SK-N-SH treated with all-trans-retinoic acid at 6 μM for 48 hours (cell line): ENCODE data around the gene H3-3A.

Experiments
- PPARA ChIP-seq: fragments of 250-450 bp; sonication (Bioruptor Pico); IDR thresholded peaks from 2 replicates; pipeline ENCODE4 v1.5.0; 2020; ENCODE audit warnings: mild to moderate bottlenecking, borderline replicate concordance
- ZFP3 ChIP-seq: fragments of 250-450 bp; sonication (Bioruptor Pico); IDR thresholded peaks from 2 replicates; pipeline ENCODE4 v1.5.0; 2020; ENCODE audit warnings: mild to moderate bottlenecking, moderate library complexity
- ZFP30 ChIP-seq: fragments of 450-650 bp; formaldehyde crosslinking; IDR thresholded peaks from 2 replicates; pipeline ENCODE4 v1.5.0; 2022; ENCODE audit warnings: mild to moderate bottlenecking, moderate library complexity
- TF ChIP-seq, protein P1 (sequence below): fragments of 250-450 bp; sonication (Bioruptor Pico); IDR thresholded peaks from 2 replicates; pipeline ENCODE4 v1.8.0; 2021; ENCODE audit warnings: low read depth, mild to moderate bottlenecking, moderate library complexity, borderline replicate concordance

- TF ChIP-seq PPARA (CRISPR knock-in tag): no peak
- TF ChIP-seq ZFP30 (CRISPR knock-in tag): no peak
- no peak for TF ChIP-seq ZFP3 (CRISPR knock-in tag)
- TF ChIP-seq, protein P1, sequence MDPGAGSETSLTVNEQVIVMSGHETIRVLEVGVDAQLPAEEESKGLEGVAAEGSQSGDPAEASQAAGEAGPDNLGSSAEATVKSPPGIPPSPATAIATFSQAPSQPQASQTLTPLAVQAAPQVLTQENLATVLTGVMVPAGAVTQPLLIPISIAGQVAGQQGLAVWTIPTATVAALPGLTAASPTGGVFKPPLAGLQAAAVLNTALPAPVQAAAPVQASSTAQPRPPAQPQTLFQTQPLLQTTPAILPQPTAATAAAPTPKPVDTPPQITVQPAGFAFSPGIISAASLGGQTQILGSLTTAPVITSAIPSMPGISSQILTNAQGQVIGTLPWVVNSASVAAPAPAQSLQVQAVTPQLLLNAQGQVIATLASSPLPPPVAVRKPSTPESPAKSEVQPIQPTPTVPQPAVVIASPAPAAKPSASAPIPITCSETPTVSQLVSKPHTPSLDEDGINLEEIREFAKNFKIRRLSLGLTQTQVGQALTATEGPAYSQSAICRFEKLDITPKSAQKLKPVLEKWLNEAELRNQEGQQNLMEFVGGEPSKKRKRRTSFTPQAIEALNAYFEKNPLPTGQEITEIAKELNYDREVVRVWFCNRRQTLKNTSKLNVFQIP (CRISPR knock-in tag): no peak
These were observed 13.6 kb upstream of the H3-3A start for GRCh38 chr1:226048886-226049285.
